DND-41 (cell line): ENCODE measurements around the gene MAP2K2.

Experiments used
- ATAC-seq: fragments of 200-7000 bp; cut with Tn5 transposase; 3 replicates; pipeline ENCODE4 v1.9.1; 2021; ENCODE audit warnings: low read depth; ENCODE audit not compliant: insufficient read depth
- DNase-seq: peaks from one replicate; pipeline ENCODE4 v3.0.0-alpha.2; 2020
- H2AFZ ChIP-seq: 2 replicates; pipeline ENCODE4 v1.6.0; 2012; ENCODE audit warnings: low read depth, low read length
- H3K27ac ChIP-seq: 2 replicates; pipeline ENCODE4 v1.5.1; 2012; ENCODE audit warnings: low read length, inconsistent platforms
- H3K27me3 ChIP-seq: fragments of 200-600 bp; sonication (generic); 2 replicates; pipeline ENCODE4 v1.6.0; 2012; ENCODE audit warnings: low read length, mild to moderate bottlenecking, inconsistent platforms; ENCODE audit not compliant: insufficient read depth, poor library complexity
- H3K36me3 ChIP-seq: 2 replicates; pipeline ENCODE4 v1.5.1; 2012; ENCODE audit warnings: low read length, inconsistent platforms; ENCODE audit not compliant: insufficient read depth
- H3K4me1 ChIP-seq: 2 replicates; pipeline ENCODE4 v1.5.1; 2012; ENCODE audit warnings: mild to moderate bottlenecking, low read length; ENCODE audit not compliant: insufficient read depth
- H3K4me2 ChIP-seq: 2 replicates; pipeline ENCODE4 v1.6.0; 2012; ENCODE audit warnings: mild to moderate bottlenecking, moderate library complexity, low read length, inconsistent platforms; ENCODE audit not compliant: insufficient read depth
- H3K4me3 ChIP-seq, 2 experiments: fragments of 200-600 bp in 1 of 2; shearing (Covaris generic) in 1 of 2; 2 replicates each; pipeline ENCODE4 v1.5.1; 2012 to 2016; ENCODE audit warnings: inconsistent platforms in 2 of 2, low read length in 2 of 2, mild to moderate bottlenecking in 2 of 2, low read depth in 1 of 2, moderate library complexity in 1 of 2
- H3K79me2 ChIP-seq: 2 replicates; pipeline ENCODE4 v1.6.0; 2012; ENCODE audit warnings: low read length, inconsistent platforms; ENCODE audit not compliant: insufficient read depth
- H3K9ac ChIP-seq: 2 replicates; pipeline ENCODE4 v1.6.0; 2012; ENCODE audit warnings: low read depth, mild to moderate bottlenecking, inconsistent platforms, low read length, moderate library complexity
- H3K9me3 ChIP-seq: 2 replicates; pipeline ENCODE4 v1.5.1; 2012; ENCODE audit warnings: low read length, moderate library complexity, mild to moderate bottlenecking, inconsistent platforms; ENCODE audit not compliant: insufficient read depth, severe bottlenecking
- H4K20me1 ChIP-seq: 2 replicates; pipeline ENCODE4 v1.6.0; 2012; ENCODE audit warnings: low read length; ENCODE audit not compliant: insufficient read depth
- EZH2 ChIP-seq: IDR thresholded peaks from 3 replicates; pipeline ENCODE4 v1.6.1; 2012; ENCODE audit warnings: borderline replicate concordance, low read depth, mild to moderate bottlenecking, moderate library complexity, low read length, inconsistent platforms; ENCODE audit not compliant: severe bottlenecking
- TF ChIP-seq, protein P1 (sequence below): IDR thresholded peaks from 2 replicates; pipeline ENCODE4 v1.5.1; 2012; ENCODE audit warnings: borderline replicate concordance, low read length, moderate library complexity, mild to moderate bottlenecking; ENCODE audit not compliant: poor library complexity, severe bottlenecking; ENCODE audit errors: extremely low read depth

The MAP2K2 gene

GRCh38 chr19:4086411-4086867, 37.5 kb downstream of the MAP2K2 start:
- ATAC-seq (no peak), DNase-seq (no peak)
- H3K9ac ChIP-seq, result no peak overlapping the region
- no peak overlapping the region for H2AFZ ChIP-seq
- H3K27me3 ChIP-seq, result no peaks in the 10 kb centered on the region
- TF ChIP-seq EZH2, result no peak
- TF ChIP-seq, protein P1, sequence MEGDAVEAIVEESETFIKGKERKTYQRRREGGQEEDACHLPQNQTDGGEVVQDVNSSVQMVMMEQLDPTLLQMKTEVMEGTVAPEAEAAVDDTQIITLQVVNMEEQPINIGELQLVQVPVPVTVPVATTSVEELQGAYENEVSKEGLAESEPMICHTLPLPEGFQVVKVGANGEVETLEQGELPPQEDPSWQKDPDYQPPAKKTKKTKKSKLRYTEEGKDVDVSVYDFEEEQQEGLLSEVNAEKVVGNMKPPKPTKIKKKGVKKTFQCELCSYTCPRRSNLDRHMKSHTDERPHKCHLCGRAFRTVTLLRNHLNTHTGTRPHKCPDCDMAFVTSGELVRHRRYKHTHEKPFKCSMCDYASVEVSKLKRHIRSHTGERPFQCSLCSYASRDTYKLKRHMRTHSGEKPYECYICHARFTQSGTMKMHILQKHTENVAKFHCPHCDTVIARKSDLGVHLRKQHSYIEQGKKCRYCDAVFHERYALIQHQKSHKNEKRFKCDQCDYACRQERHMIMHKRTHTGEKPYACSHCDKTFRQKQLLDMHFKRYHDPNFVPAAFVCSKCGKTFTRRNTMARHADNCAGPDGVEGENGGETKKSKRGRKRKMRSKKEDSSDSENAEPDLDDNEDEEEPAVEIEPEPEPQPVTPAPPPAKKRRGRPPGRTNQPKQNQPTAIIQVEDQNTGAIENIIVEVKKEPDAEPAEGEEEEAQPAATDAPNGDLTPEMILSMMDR, result no peak
- no peak overlapping the region for H3K4me3 ChIP-seq
- H3K4me2 ChIP-seq, result no peak overlapping the region
- no peaks in the 10 kb centered on the region for H3K79me2 ChIP-seq
- no peak overlapping the region for H3K27ac ChIP-seq
- H3K36me3 ChIP-seq, result peaks cover 14% of the 10 kb centered on the region
- H3K4me1 ChIP-seq, result peaks cover 46% of the 10 kb centered on the region
- peaks cover 21% of the 10 kb centered on the region for H4K20me1 ChIP-seq
- H3K9me3 ChIP-seq, result no peaks in the 10 kb centered on the region

DNA sequence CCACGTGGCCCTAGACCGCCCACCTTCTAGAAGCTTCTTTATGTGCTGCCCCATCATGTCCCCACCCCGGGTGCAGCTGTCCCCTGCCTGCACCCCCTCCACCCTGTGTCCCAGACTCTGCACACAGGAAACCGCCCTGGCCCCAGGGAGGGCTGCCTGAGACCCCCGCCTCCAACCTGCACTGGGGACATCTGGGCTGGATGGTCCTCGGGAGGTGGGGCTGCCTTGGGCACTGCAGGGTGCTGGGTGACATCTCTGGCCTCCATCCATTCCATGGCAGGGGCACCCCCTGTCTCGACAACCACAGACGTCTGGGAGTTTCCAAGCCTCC, 39.4 kb downstream of the MAP2K2 start:
- Histone ChIP-seq H3K27ac (no peak overlapping the region), H3K27me3 (no peaks in the 10 kb centered on the region), H2AFZ (no peak overlapping the region), H3K9ac (no peak overlapping the region), H3K4me2 (no peak overlapping the region), H3K79me2 (no peaks in the 10 kb centered on the region), H3K36me3 (no peaks in the 10 kb centered on the region; the same call in 1 of the 2 replicates), H3K4me1 (peaks cover 31% of the 10 kb centered on the region), H3K4me3 (no peak overlapping the region), H3K9me3 (no peaks in the 10 kb centered on the region), H4K20me1 (peaks cover 10% of the 10 kb centered on the region)
- DNase-seq (no peak), ATAC-seq (no peak)
- no peak for TF ChIP-seq EZH2
- TF ChIP-seq, protein P1, result no peak

GRCh38 chr19:4083677-4084546, 40.0 kb downstream of the MAP2K2 start:
- Histone ChIP-seq H3K36me3 (no peaks in the 10 kb centered on the region), H2AFZ (no peak overlapping the region), H3K4me1 (peaks cover 25% of the 10 kb centered on the region), H3K9me3 (no peaks in the 10 kb centered on the region), H3K9ac (no peak overlapping the region), H3K27me3 (no peaks in the 10 kb centered on the region), H4K20me1 (peaks cover 5% of the 10 kb centered on the region; the same call in 1 of the 2 replicates), H3K79me2 (no peaks in the 10 kb centered on the region), H3K27ac (no peak overlapping the region), H3K4me3 (no peak overlapping the region), H3K4me2 (no peak overlapping the region)
- no peak for ATAC-seq
- DNase-seq, result peak; percentile 40
- TF ChIP-seq, protein P1, result no peak
- no peak for TF ChIP-seq EZH2
